Endothelial cell (in vitro differentiated cells): ENCODE results near the gene ARFRP1. TPM values are rescaled to one million over a fixed set of nuclear protein-coding genes. Genes with fewer than 3 reads are reported as not detected.

Experiments
- DNase-seq: peaks from one replicate; pipeline ENCODE4 v3.0.0; 2021; ENCODE audit warnings: low spot score
- H3K27ac Mint-ChIP-seq: one replicate; pipeline ENCODE4 v1.8.0; 2021; ENCODE audit warnings: mixed read lengths, inconsistent platforms; ENCODE audit not compliant: unreplicated experiment
- H3K27me3 Mint-ChIP-seq: one replicate; pipeline ENCODE4 v1.8.0; 2021; ENCODE audit warnings: mild to moderate bottlenecking, moderate library complexity, mixed read lengths, inconsistent platforms; ENCODE audit not compliant: unreplicated experiment
- H3K36me3 Mint-ChIP-seq: one replicate; pipeline ENCODE4 v1.8.0; 2021; ENCODE audit warnings: mild to moderate bottlenecking, low read depth, mixed read lengths, inconsistent platforms; ENCODE audit not compliant: unreplicated experiment
- H3K4me1 Mint-ChIP-seq: one replicate; pipeline ENCODE4 v1.8.0; 2021; ENCODE audit warnings: mild to moderate bottlenecking, mixed read lengths, inconsistent platforms; ENCODE audit not compliant: unreplicated experiment
- H3K4me3 Mint-ChIP-seq: one replicate; pipeline ENCODE4 v1.8.0; 2021; ENCODE audit warnings: mild to moderate bottlenecking, mixed read lengths, inconsistent platforms; ENCODE audit not compliant: unreplicated experiment
- H3K9me3 Mint-ChIP-seq: one replicate; pipeline ENCODE4 v1.8.0; 2021; ENCODE audit warnings: mixed read lengths, inconsistent platforms; ENCODE audit not compliant: unreplicated experiment
- CTCF ChIP-seq: fragments of 200-600 bp; sonication (generic); IDR thresholded peaks from one replicate; pipeline ENCODE4 v1.5.0; 2021; ENCODE audit warnings: antibody characterized with exemption; ENCODE audit not compliant: unreplicated experiment
- total RNA-seq: library from RNA; stranded (reverse); fragmentation: NEBNext Ultra II Directional; extraction: Animal tissue kit (Norgen Biotek cat#: 25700); gene quantifications from one replicate; pipeline ENCODE4 v1.2.1, GENCODE V29; 2021; ENCODE audit not compliant: unreplicated experiment

ARFRP1 gene
- total RNA-seq, 1 donor from 2014 or later, result 33.4 TPM

- H3K4me3 Mint-ChIP-seq, result no peak overlapping the region
- peaks cover 12% of the 10 kb centered on the region for H3K27me3 Mint-ChIP-seq
- peaks cover 19% of the 10 kb centered on the region for H3K36me3 Mint-ChIP-seq
- no peak for TF ChIP-seq CTCF
- no peak for DNase-seq
- no peaks in the 10 kb centered on the region for H3K4me1 Mint-ChIP-seq
- no peak overlapping the region for H3K27ac Mint-ChIP-seq
- no peaks in the 10 kb centered on the region for H3K9me3 Mint-ChIP-seq
Measured at GRCh38 chr20:63746751-63747315, 39.1 kb upstream of the ARFRP1 start.

GRCh38 chr20:63745961-63746731, 38.4 kb upstream of the ARFRP1 start:
- no peaks in the 10 kb centered on the region for H3K4me1 Mint-ChIP-seq

GRCh38 chr20:63745424-63745805, 37.6 kb upstream of the ARFRP1 start:
- H3K9me3 Mint-ChIP-seq, result no peaks in the 10 kb centered on the region
- H3K27ac Mint-ChIP-seq, result no peak overlapping the region
- peaks cover 12% of the 10 kb centered on the region for H3K27me3 Mint-ChIP-seq
- H3K4me3 Mint-ChIP-seq, result peak overlapping the region; percentile 83
- no peak for TF ChIP-seq CTCF
- peaks cover 19% of the 10 kb centered on the region for H3K36me3 Mint-ChIP-seq
- no peaks in the 10 kb centered on the region for H3K4me1 Mint-ChIP-seq
- DNase-seq, result no peak

More at GRCh38 chr20:63745961-63746731, 38.4 kb upstream of the ARFRP1 start:
- Mint-ChIP-seq H3K9me3 (no peaks in the 10 kb centered on the region), H3K27ac (no peak overlapping the region), H3K27me3 (peaks cover 12% of the 10 kb centered on the region), H3K4me3 (peak overlapping the region; percentile 83), H3K36me3 (peaks cover 19% of the 10 kb centered on the region)
- DNase-seq, result no peak
- TF ChIP-seq CTCF, result no peak

- H3K27ac Mint-ChIP-seq, result peak overlapping the region; percentile 72
- H3K27me3 Mint-ChIP-seq, result peaks cover 12% of the 10 kb centered on the region
- peaks cover 19% of the 10 kb centered on the region for H3K36me3 Mint-ChIP-seq
- no peak overlapping the region for H3K4me3 Mint-ChIP-seq
- no peaks in the 10 kb centered on the region for H3K4me1 Mint-ChIP-seq
- no peaks in the 10 kb centered on the region for H3K9me3 Mint-ChIP-seq
- DNase-seq, result no peak
- no peak for TF ChIP-seq CTCF
Measured at GRCh38 chr20:63744574-63745423, 37.0 kb upstream of the ARFRP1 start.
